ENCODE results near the gene WDR64. TPM values are rescaled to one million over a fixed set of nuclear protein-coding genes. Genes with fewer than 3 reads are reported as not detected.

WDR64 gene
- polyA plus RNA-seq, 1 donor from 2014 or later, result 0.21 TPM

GRCh38 chr1:241779897-241780296 is 127.8 kb downstream of the WDR64 start:
- TF ChIP-seq TAF1 (IDR thresholded peaks at IDR 0.05; ENCODE audit: low read depth) (no peak), EP300 (conservative IDR thresholded peaks at IDR 0.05; ENCODE audit: poor library complexity, severe bottlenecking) (no peak), EZH2 (IDR thresholded peaks at IDR 0.05; ENCODE audit: borderline replicate concordance, insufficient read depth, low read length, poor library complexity, severe bottlenecking) (no peak), SMC3 (conservative IDR thresholded peaks at IDR 0.05; ENCODE audit: poor library complexity) (no peak), POLR2AphosphoS5 (IDR thresholded peaks at IDR 0.05) (no peak), MXI1 (conservative IDR thresholded peaks at IDR 0.05; ENCODE audit: poor library complexity, severe bottlenecking) (no peak), RAD21 (conservative IDR thresholded peaks at IDR 0.05) (no peak), REST (IDR thresholded peaks at IDR 0.05; ENCODE audit: borderline replicate concordance) (no peak)
- TF ChIP-seq, protein P1, sequence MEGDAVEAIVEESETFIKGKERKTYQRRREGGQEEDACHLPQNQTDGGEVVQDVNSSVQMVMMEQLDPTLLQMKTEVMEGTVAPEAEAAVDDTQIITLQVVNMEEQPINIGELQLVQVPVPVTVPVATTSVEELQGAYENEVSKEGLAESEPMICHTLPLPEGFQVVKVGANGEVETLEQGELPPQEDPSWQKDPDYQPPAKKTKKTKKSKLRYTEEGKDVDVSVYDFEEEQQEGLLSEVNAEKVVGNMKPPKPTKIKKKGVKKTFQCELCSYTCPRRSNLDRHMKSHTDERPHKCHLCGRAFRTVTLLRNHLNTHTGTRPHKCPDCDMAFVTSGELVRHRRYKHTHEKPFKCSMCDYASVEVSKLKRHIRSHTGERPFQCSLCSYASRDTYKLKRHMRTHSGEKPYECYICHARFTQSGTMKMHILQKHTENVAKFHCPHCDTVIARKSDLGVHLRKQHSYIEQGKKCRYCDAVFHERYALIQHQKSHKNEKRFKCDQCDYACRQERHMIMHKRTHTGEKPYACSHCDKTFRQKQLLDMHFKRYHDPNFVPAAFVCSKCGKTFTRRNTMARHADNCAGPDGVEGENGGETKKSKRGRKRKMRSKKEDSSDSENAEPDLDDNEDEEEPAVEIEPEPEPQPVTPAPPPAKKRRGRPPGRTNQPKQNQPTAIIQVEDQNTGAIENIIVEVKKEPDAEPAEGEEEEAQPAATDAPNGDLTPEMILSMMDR (IDR thresholded peaks at IDR 0.05; ENCODE audit: poor library complexity, severe bottlenecking), result no peak
- no peaks in the 10 kb centered on the region for H3F3A ChIP-seq (ENCODE audit: insufficient read depth, low read length, poor library complexity, severe bottlenecking)
- H3K79me2 ChIP-seq (replicated peaks; ENCODE audit: insufficient read depth, low read length), result no peaks in the 10 kb centered on the region
- H3K9ac ChIP-seq (ENCODE audit: low read length), result no peak overlapping the region
- no peak overlapping the region for H2AFZ ChIP-seq (ENCODE audit: low read depth, low read length)
- H3K4me3 ChIP-seq (ENCODE audit: low read length), result no peak overlapping the region
- H4K20me1 ChIP-seq (ENCODE audit: insufficient read depth), result no peaks in the 10 kb centered on the region
- no peaks in the 10 kb centered on the region for H3K9me2 ChIP-seq (ENCODE audit: insufficient read depth, low read length)
- H3K4me2 ChIP-seq (ENCODE audit: low read length), result no peak overlapping the region
- H3K9me3 ChIP-seq (ENCODE audit: low read length), result no peaks in the 10 kb centered on the region
- H3K36me3 ChIP-seq (ENCODE audit: insufficient read depth, low read length), result no peaks in the 10 kb centered on the region
- no peaks in the 10 kb centered on the region for H3K27me3 ChIP-seq (ENCODE audit: insufficient read depth, low read depth, low read length)
- H3K27ac ChIP-seq (ENCODE audit: low read length), result no peak overlapping the region

GRCh38 chr1:241782396-241782795 is 130.3 kb downstream of the WDR64 start:
- TF ChIP-seq EZH2 (IDR thresholded peaks at IDR 0.05; ENCODE audit: borderline replicate concordance, insufficient read depth, low read length, poor library complexity, severe bottlenecking) (no peak), POLR2AphosphoS5 (IDR thresholded peaks at IDR 0.05) (no peak), MXI1 (conservative IDR thresholded peaks at IDR 0.05; ENCODE audit: poor library complexity, severe bottlenecking) (no peak), RAD21 (conservative IDR thresholded peaks at IDR 0.05) (no peak), REST (IDR thresholded peaks at IDR 0.05; ENCODE audit: borderline replicate concordance) (no peak), TAF1 (IDR thresholded peaks at IDR 0.05; ENCODE audit: low read depth) (no peak), SMC3 (conservative IDR thresholded peaks at IDR 0.05; ENCODE audit: poor library complexity) (no peak)
- TF ChIP-seq, protein P1 (IDR thresholded peaks at IDR 0.05; ENCODE audit: poor library complexity, severe bottlenecking), result no peak
- no peaks in the 10 kb centered on the region for H3K27me3 ChIP-seq (ENCODE audit: insufficient read depth, low read depth, low read length)
- no peaks in the 10 kb centered on the region for H3K9me2 ChIP-seq (ENCODE audit: insufficient read depth, low read length)

More at GRCh38 chr1:241782396-241782795, 130.3 kb downstream of the WDR64 start:
- no peak overlapping the region for H2AFZ ChIP-seq (ENCODE audit: low read depth, low read length)
- no peak overlapping the region for H3K9ac ChIP-seq (ENCODE audit: low read length)
- no peak overlapping the region for H3K4me2 ChIP-seq (ENCODE audit: low read length)
- H3F3A ChIP-seq (ENCODE audit: insufficient read depth, low read length, poor library complexity, severe bottlenecking), result no peaks in the 10 kb centered on the region
- no peaks in the 10 kb centered on the region for H4K20me1 ChIP-seq (ENCODE audit: insufficient read depth)
- no peak overlapping the region for H3K4me3 ChIP-seq (ENCODE audit: low read length)
- H3K79me2 ChIP-seq (replicated peaks; ENCODE audit: insufficient read depth, low read length), result no peaks in the 10 kb centered on the region
- H3K27ac ChIP-seq (ENCODE audit: low read length), result no peak overlapping the region
- no peaks in the 10 kb centered on the region for H3K9me3 ChIP-seq (ENCODE audit: low read length)
- no peaks in the 10 kb centered on the region for H3K36me3 ChIP-seq (ENCODE audit: insufficient read depth, low read length)

Measured in neural cell (in vitro differentiated cells).